Gastroesophageal sphincter (tissue), 4 donors: ENCODE results near the gene PNO1. TPM values are rescaled to one million over a fixed set of nuclear protein-coding genes. Genes with fewer than 3 reads are reported as not detected.

Experiments
- ATAC-seq: fragments of 150-250 bp; one replicate; pipeline ENCODE4 v1.9.1; 2016; ENCODE audit warnings: mild to moderate bottlenecking, moderate library complexity
- H3K27ac ChIP-seq, 4 donors: fragments of 200-600 bp; sonication (generic) in 3 of 4; 1 replicate in 3 of 4; 2 replicates in 1 of 4; pipeline ENCODE4 v1.5.1; 2016 to 2019
- H3K27me3 ChIP-seq: fragments of 200-600 bp; sonication (generic); one replicate; pipeline ENCODE4 v1.5.1; 2019
- H3K36me3 ChIP-seq, 2 donors: fragments of 200-600 bp; sonication (generic); one replicate each; pipeline ENCODE4 v1.5.1; 2019; ENCODE audit warnings: control low read depth in 1 of 2
- H3K4me1 ChIP-seq, 3 donors: fragments of 200-600 bp; sonication (generic); 1 replicate in 2 of 3; 2 replicates in 1 of 3; pipeline ENCODE4 v1.5.1; 2016 to 2019; ENCODE audit warnings: control low read depth in 2 of 3
- H3K4me3 ChIP-seq, 2 donors: fragments of 200-600 bp; sonication (generic); one replicate each; pipeline ENCODE4 v1.5.1; 2019; ENCODE audit warnings: mild to moderate bottlenecking in 1 of 2, moderate library complexity in 1 of 2
- H3K9me3 ChIP-seq, 3 donors: fragments of 200-600 bp; sonication (generic); one replicate each; pipeline ENCODE4 v1.5.1; 2017 to 2019; ENCODE audit warnings: control low read depth in 2 of 3
- EP300 ChIP-seq: sonication (generic); formaldehyde crosslinking; IDR thresholded peaks from one replicate; pipeline ENCODE4 v1.6.1; 2017; ENCODE audit warnings: antibody characterized with exemption, mild to moderate bottlenecking
- POLR2A ChIP-seq, 2 donors: fragments of 450-650 bp; IDR thresholded peaks; one replicate each; pipeline ENCODE4 v1.6.1; 2017; ENCODE audit warnings: antibody characterized with exemption in 2 of 2, mild to moderate bottlenecking in 2 of 2, moderate library complexity in 1 of 2
- POLR2AphosphoS5 ChIP-seq: sonication (generic); formaldehyde crosslinking; IDR thresholded peaks from one replicate; pipeline ENCODE4 v1.6.1; 2017; ENCODE audit warnings: antibody characterized with exemption
- WGBS, 2 donors: methylation state at CpG; one replicate each; pipeline ENCODE4 v1.1.5; 2018; ENCODE audit warnings: low coverage in 1 of 2; 5-methylcytosine and 5-hydroxymethylcytosine counted together
- total RNA-seq, 4 donors: library from RNA; depleted of rRNA; stranded (reverse); fragments of >200 nt; gene quantifications; one replicate each; pipeline ENCODE4 v1.1.0, GENCODE V29; 2016
- TF ChIP-seq, protein P1 (sequence below), 4 experiments: fragments of 200-600 bp in 2 of 4; fragments of 450-650 bp in 2 of 4; sonication (generic) in 1 of 4; IDR thresholded peaks; one replicate each; pipeline ENCODE4 v1.5.1; 2017 to 2019; ENCODE audit warnings: antibody characterized with exemption in 4 of 4, mild to moderate bottlenecking in 2 of 4, moderate library complexity in 2 of 4

PNO1 gene
- total RNA-seq, 4 donors from 2014 or later: 11.7 to 25.3 (median 19.3) TPM

DNA sequence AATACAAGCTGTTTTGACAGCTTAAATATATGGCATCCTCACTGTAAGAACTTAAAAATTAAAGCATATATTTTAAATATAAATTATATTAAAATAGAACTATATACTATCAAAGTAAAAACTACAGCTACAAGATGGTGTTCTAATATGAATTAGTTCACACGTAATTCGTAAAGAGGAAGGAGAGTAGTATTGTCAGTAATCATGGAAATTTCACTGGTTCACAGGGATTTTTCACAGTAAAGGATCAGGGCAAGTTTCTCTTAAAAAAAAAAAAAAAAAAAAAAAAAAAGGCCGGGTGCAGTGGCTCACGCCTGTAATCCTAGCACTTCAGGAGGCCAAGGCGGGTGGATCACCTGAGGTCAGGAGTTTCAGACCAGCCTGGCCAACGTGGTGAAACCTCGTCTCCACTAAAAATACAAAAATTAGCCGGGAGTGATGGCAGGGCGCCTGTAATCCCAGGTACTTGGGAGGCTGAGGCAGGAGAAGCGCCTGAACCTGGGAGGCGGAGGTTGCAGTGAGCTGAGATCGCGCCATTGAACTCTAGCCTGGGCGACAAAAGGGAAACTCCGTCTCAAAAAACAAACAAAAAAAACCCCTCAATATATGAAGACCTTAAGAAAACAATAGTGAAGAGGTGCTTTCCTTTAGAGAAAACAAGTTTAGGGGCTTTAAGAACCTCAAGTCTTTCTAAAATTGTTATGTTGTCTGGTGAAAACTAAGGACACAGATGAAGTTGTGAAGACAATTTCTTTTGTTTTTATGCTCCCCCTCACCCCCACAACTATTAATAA, 32.5 kb downstream of the PNO1 start:
- Histone ChIP-seq H3K9me3 (no peaks in the 10 kb centered on the region), H3K36me3 (peaks cover 0 to 8% of the 10 kb centered on the region in 2 donors), H3K27ac (no peak overlapping the region), H3K27me3 (no peaks in the 10 kb centered on the region), H3K4me1 (peaks cover 0 to 61% (median 11%) of the 10 kb centered on the region in 3 donors), H3K4me3 (no peak overlapping the region)
- no peak for TF ChIP-seq POLR2A (IDR thresholded peaks at IDR 0.05)
- TF ChIP-seq EP300: no peak
- TF ChIP-seq, protein P1, sequence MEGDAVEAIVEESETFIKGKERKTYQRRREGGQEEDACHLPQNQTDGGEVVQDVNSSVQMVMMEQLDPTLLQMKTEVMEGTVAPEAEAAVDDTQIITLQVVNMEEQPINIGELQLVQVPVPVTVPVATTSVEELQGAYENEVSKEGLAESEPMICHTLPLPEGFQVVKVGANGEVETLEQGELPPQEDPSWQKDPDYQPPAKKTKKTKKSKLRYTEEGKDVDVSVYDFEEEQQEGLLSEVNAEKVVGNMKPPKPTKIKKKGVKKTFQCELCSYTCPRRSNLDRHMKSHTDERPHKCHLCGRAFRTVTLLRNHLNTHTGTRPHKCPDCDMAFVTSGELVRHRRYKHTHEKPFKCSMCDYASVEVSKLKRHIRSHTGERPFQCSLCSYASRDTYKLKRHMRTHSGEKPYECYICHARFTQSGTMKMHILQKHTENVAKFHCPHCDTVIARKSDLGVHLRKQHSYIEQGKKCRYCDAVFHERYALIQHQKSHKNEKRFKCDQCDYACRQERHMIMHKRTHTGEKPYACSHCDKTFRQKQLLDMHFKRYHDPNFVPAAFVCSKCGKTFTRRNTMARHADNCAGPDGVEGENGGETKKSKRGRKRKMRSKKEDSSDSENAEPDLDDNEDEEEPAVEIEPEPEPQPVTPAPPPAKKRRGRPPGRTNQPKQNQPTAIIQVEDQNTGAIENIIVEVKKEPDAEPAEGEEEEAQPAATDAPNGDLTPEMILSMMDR (IDR thresholded peaks at IDR 0.05): no peak
- no peak for TF ChIP-seq POLR2AphosphoS5
- WGBS, 2 donors: 88 to 93% methylated on average over 3 to 15 of the region's 15 CpGs
- no peak for ATAC-seq

DNA sequence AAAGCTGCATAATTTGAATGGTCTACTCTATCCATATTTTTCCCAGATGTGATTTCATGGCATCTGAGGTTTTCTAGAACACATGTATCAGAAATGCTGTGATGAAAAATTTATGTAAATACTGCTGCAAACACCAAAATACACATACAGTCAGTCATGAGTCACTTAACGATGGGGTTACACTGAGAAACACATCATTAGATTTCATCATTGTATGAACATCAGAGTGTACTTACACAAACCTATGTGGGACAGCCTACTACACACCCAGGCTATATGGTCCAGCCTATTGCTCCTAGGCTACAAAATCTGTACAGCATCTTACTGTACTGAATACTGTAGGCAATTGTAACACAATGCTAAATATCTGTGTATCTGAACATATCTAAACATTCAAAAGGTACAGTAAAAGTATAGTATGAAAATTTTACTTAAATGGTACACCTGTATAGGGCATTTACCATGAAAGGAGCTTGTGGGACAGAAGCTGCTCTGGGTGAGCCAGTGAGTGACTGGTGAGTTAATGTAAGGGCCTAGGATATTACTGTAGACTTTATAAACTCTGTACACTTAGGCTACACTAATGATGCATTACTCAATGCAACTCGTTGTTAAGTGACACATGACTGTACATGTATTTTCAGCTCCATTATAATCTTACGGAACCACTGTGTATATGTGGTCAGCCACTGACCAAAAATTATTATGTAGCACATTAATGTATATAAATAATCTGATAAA, 33.5 kb downstream of the PNO1 start:
- H3K36me3 ChIP-seq: peaks cover 0 to under 1% of the 10 kb centered on the region in 2 donors
- H3K27ac ChIP-seq: no peak overlapping the region
- no peaks in the 10 kb centered on the region for H3K27me3 ChIP-seq
- no peak for ATAC-seq
- H3K4me1 ChIP-seq: peaks cover 0 to 71% (median 16%) of the 10 kb centered on the region in 3 donors
- 62 to 67% methylated on average over 3 of the region's 3 CpGs for WGBS, 2 donors
- no peaks in the 10 kb centered on the region for H3K9me3 ChIP-seq
- TF ChIP-seq EP300 (no peak), POLR2A (IDR thresholded peaks at IDR 0.05) (no peak), POLR2AphosphoS5 (no peak)
- TF ChIP-seq, protein P1 (IDR thresholded peaks at IDR 0.05): no peak
- H3K4me3 ChIP-seq: no peak overlapping the region

DNA sequence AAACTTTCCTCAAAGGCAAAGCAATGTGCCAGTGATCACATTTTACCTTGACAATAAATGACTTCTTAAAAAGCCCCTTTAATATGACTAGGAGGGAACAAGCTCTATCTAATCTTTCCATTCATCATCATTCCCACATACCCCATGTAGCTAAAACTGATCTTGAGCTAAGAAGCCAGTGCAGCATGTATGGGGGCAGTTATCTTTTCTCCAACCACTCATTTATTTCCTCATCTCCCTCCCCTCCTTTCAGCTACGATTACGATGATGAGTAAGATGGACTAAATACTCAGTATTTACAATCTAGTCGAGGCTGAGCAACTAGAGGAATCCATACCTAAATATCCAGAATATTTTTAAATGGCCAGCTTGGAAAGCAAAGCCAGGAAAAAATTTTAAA, 35.5 kb downstream of the PNO1 start:
- Histone ChIP-seq H3K4me1 (peaks cover 0 to 86% (median 16%) of the 10 kb centered on the region in 3 donors), H3K4me3 (no peak overlapping the region), H3K27ac (peak overlapping the region; percentile 12 to 21 (median 17)), H3K36me3 (no peaks in the 10 kb centered on the region), H3K9me3 (no peaks in the 10 kb centered on the region), H3K27me3 (no peaks in the 10 kb centered on the region)
- WGBS, 2 donors: 27 to 37% methylated on average over 3 of the region's 3 CpGs
- no peak for ATAC-seq
- TF ChIP-seq EP300 (no peak), POLR2AphosphoS5 (no peak), POLR2A (IDR thresholded peaks at IDR 0.05) (no peak)
- TF ChIP-seq, protein P1 (IDR thresholded peaks at IDR 0.05): no peak

DNA sequence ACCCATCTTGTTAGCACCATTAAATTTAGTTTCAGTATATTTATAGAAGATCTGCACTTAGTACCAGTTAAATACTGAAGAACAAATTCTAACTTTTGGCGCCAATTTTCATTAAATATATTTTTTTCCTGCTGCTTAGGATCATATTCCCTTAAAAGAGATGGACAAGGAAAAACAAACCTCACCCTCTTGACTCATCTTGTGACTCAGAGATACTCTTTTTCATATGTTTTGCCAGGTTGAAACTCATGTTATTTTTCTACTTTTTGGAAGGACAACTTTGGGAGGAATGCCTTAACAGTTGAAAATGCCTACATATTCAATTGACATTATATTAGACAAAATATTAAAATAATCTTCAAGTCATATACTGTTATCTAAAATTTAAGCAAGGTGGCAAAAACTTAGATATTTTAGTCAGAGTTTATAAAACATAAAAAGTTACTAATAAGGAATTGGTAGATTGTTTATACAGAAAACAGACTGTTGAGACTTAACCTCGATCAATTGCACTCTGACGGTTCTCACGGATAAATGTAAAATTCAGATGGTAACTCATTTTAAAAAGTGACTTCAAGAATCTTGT, 36.2 kb downstream of the PNO1 start:
- H3K4me3 ChIP-seq: no peak overlapping the region
- no peaks in the 10 kb centered on the region for H3K27me3 ChIP-seq
- no peak for ATAC-seq
- peak overlapping the region in 3 of 4 donors; percentile 12 to 21 (median 16) for H3K27ac ChIP-seq
- TF ChIP-seq, protein P1 (IDR thresholded peaks at IDR 0.05): no peak
- no peak for TF ChIP-seq POLR2A (IDR thresholded peaks at IDR 0.05)
- TF ChIP-seq POLR2AphosphoS5: no peak
- no peak for TF ChIP-seq EP300
- H3K4me1 ChIP-seq: peaks cover 0 to 81% (median 16%) of the 10 kb centered on the region in 3 donors
- no peaks in the 10 kb centered on the region for H3K9me3 ChIP-seq
- 65 to 83% methylated on average over 4 of the region's 4 CpGs for WGBS, 2 donors
- no peaks in the 10 kb centered on the region for H3K36me3 ChIP-seq
